HEK293 (cell line): Measurements from ENCODE around the gene MIS12.

Experiments used
- KLF1 ChIP-seq: fragments of 450-650 bp; formaldehyde crosslinking; IDR thresholded peaks from 2 replicates; pipeline ENCODE4 v1.5.1; 2016; ENCODE audit warnings: missing biosample characterization, missing genetic modification characterization
- KLF9 ChIP-seq: fragments of 450-650 bp; formaldehyde crosslinking; IDR thresholded peaks from 2 replicates; pipeline ENCODE4 v1.5.1; 2016; ENCODE audit warnings: missing biosample characterization, missing genetic modification characterization, low read depth
- MEIS1 ChIP-seq: sonication (generic); formaldehyde crosslinking; IDR thresholded peaks from 2 replicates; pipeline ENCODE4 v1.8.1; 2022; ENCODE audit warnings: missing genetic modification reagents, mild to moderate bottlenecking, borderline replicate concordance
- MZF1 ChIP-seq: fragments of 450-650 bp; formaldehyde crosslinking; IDR thresholded peaks from 2 replicates; pipeline ENCODE4 v1.5.1; 2017; ENCODE audit warnings: missing biosample characterization, missing genetic modification characterization, borderline replicate concordance
- SP3 ChIP-seq: fragments of 450-650 bp; formaldehyde crosslinking; IDR thresholded peaks from 2 replicates; pipeline ENCODE4 v1.5.1; 2016; ENCODE audit warnings: missing biosample characterization, missing genetic modification characterization
- TCF7L2 ChIP-seq: IDR thresholded peaks from 2 replicates; pipeline ENCODE4 v1.6.1; 2011; ENCODE audit warnings: low read depth, mild to moderate bottlenecking, inconsistent platforms, low read length, moderate library complexity, borderline replicate concordance
- YY2 ChIP-seq: fragments of 450-650 bp; formaldehyde crosslinking; IDR thresholded peaks from 2 replicates; pipeline ENCODE4 v1.5.1; 2016; ENCODE audit warnings: missing biosample characterization, missing genetic modification characterization
- ZBTB21 ChIP-seq: fragments of 450-650 bp; formaldehyde crosslinking; IDR thresholded peaks from 2 replicates; pipeline ENCODE4 v1.5.1; 2017; ENCODE audit warnings: missing biosample characterization, missing genetic modification characterization
- ZNF121 ChIP-seq: fragments of 450-650 bp; formaldehyde crosslinking; IDR thresholded peaks from 2 replicates; pipeline ENCODE4 v1.5.1; 2016; ENCODE audit warnings: missing biosample characterization, missing genetic modification characterization
- ZNF132 ChIP-seq: fragments of 450-650 bp; formaldehyde crosslinking; IDR thresholded peaks from 2 replicates; pipeline ENCODE4 v1.5.1; 2017; ENCODE audit warnings: missing biosample characterization, missing genetic modification characterization, borderline replicate concordance
- ZNF239 ChIP-seq: fragments of 450-650 bp; formaldehyde crosslinking; IDR thresholded peaks from 2 replicates; pipeline ENCODE4 v1.5.1; 2016; ENCODE audit warnings: missing biosample characterization, missing genetic modification characterization
- ZNF292 ChIP-seq: fragments of 450-650 bp; formaldehyde crosslinking; IDR thresholded peaks from 2 replicates; pipeline ENCODE4 v1.5.1; 2016; ENCODE audit warnings: low read depth, missing biosample characterization, missing genetic modification characterization, borderline replicate concordance
- ZNF426 ChIP-seq: fragments of 450-650 bp; formaldehyde crosslinking; IDR thresholded peaks from 2 replicates; pipeline ENCODE4 v1.5.1; 2017; ENCODE audit warnings: missing biosample characterization, missing genetic modification characterization, mild to moderate bottlenecking, inconsistent platforms, moderate library complexity
- ZNF558 ChIP-seq: fragments of 450-650 bp; formaldehyde crosslinking; IDR thresholded peaks from 2 replicates; pipeline ENCODE4 v1.5.1; 2016; ENCODE audit warnings: missing biosample characterization, missing genetic modification characterization
- ZNF561 ChIP-seq: fragments of 450-650 bp; IDR thresholded peaks from 2 replicates; pipeline ENCODE4 v1.5.1; 2018; ENCODE audit warnings: missing biosample characterization, missing genetic modification characterization, borderline replicate concordance
- ZNF610 ChIP-seq: fragments of 450-650 bp; formaldehyde crosslinking; IDR thresholded peaks from 2 replicates; pipeline ENCODE4 v1.5.1; 2016; ENCODE audit warnings: missing biosample characterization, missing genetic modification characterization, borderline replicate concordance
- ZNF621 ChIP-seq: fragments of 450-650 bp; formaldehyde crosslinking; IDR thresholded peaks from 2 replicates; pipeline ENCODE4 v1.5.1; 2017; ENCODE audit warnings: missing biosample characterization, missing genetic modification characterization
- ZNF624 ChIP-seq: fragments of 450-650 bp; formaldehyde crosslinking; IDR thresholded peaks from 2 replicates; pipeline ENCODE4 v1.5.1; 2017; ENCODE audit warnings: missing biosample characterization, missing genetic modification characterization
- ZNF660 ChIP-seq: fragments of 450-650 bp; IDR thresholded peaks from 2 replicates; pipeline ENCODE4 v1.5.1; 2018; ENCODE audit warnings: missing biosample characterization, mild to moderate bottlenecking, missing genetic modification characterization
- TF ChIP-seq, protein P1 (sequence below): fragments of 450-650 bp; formaldehyde crosslinking; IDR thresholded peaks from 2 replicates; pipeline ENCODE4 v1.5.1; 2016; ENCODE audit warnings: missing biosample characterization, missing genetic modification characterization
- TF ChIP-seq, protein P2 (sequence below): fragments of 450-650 bp; formaldehyde crosslinking; IDR thresholded peaks from 2 replicates; pipeline ENCODE4 v1.5.1; 2016; ENCODE audit warnings: missing biosample characterization, missing genetic modification characterization
- TF ChIP-seq, protein P3 (sequence below): fragments of 450-650 bp; formaldehyde crosslinking; IDR thresholded peaks from 2 replicates; pipeline ENCODE4 v1.5.1; 2016; ENCODE audit warnings: missing biosample characterization, missing genetic modification characterization
- TF ChIP-seq, protein P4 (sequence below): fragments of 450-650 bp; IDR thresholded peaks from 2 replicates; pipeline ENCODE4 v1.5.1; 2018; ENCODE audit warnings: missing biosample characterization, missing genetic modification characterization
- TF ChIP-seq, protein P5 (sequence below): fragments of 450-650 bp; formaldehyde crosslinking; IDR thresholded peaks from 2 replicates; pipeline ENCODE4 v1.5.1; 2016; ENCODE audit warnings: missing biosample characterization, missing genetic modification characterization, low read depth
- TF ChIP-seq, protein P6 (sequence below): fragments of 450-650 bp; formaldehyde crosslinking; optimal IDR thresholded peaks from 2 replicates; pipeline ENCODE3; 2016; ENCODE audit warnings: missing biosample characterization, mild to moderate bottlenecking, missing genetic modification characterization
- TF ChIP-seq, protein P7 (sequence below): IDR thresholded peaks from 2 replicates; pipeline ENCODE4 v1.6.1; 2011; ENCODE audit warnings: mild to moderate bottlenecking, low read depth, low read length, borderline replicate concordance

Gene MIS12

DNA sequence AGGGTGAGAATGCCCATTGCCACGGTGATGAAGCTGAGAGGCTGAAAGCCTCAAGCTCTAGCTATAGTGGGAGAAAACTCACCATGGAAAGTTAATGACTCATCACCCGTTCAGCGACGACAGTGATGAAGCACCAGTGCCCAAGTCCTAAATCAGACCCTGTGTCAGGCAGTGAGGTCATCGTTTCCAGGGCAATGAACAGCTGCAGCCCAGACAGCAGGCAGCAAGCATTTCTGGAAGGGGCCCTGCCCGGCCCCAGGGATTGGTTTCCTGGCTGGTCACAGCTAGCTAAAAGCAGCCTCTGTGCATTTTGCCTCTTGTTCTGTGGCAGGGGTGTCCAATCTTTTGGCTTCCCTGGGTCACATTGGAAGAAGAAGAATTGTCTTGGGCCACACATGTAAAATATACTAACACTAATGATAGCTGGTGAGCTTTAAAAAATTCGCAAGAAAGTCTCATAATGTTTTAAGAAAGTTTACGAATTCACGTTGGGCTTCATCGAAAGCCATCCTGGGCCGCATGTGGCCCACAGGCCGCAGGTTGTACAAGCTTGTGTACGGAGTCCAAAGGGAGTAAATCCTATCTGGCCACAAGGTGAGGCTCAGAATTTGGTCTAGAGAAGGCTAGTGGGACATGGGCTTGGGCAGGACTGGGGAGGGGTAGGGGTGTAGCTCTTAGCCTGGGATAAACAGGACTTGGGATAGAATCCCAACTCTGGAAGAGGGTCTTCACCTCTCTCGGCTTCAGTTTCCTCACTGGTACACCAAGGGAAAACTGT lies 40.6 kb downstream of the MIS12 start (continued):
- TF ChIP-seq, protein P1, sequence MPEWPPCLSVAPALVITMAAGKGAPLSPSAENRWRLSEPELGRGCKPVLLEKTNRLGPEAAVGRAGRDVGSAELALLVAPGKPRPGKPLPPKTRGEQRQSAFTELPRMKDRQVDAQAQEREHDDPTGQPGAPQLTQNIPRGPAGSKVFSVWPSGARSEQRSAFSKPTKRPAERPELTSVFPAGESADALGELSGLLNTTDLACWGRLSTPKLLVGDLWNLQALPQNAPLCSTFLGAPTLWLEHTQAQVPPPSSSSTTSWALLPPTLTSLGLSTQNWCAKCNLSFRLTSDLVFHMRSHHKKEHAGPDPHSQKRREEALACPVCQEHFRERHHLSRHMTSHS, result no peak
- TF ChIP-seq ZNF561 (no peak), ZNF558 (peak; percentile 82; the same call in 1 of the 2 replicates), ZNF239 (no peak), ZNF621 (tag by site-specific recombination) (no peak), ZNF426 (tag by site-specific recombination) (no peak), ZNF132 (tag by site-specific recombination) (no peak), ZNF660 (tag by site-specific recombination) (peak; percentile 73; the same call in 1 of the 2 replicates), KLF1 (tag by site-specific recombination) (0 out of 2 replicates have a peak, but pooled peaks have one; percentile 16), ZBTB21 (tag by site-specific recombination) (peak; percentile 85), TCF7L2 (no peak), ZNF610 (tag by site-specific recombination) (no peak), ZNF292 (tag by site-specific recombination) (no peak), MEIS1 (CRISPR knock-in tag) (peak; percentile 96), SP3 (tag by site-specific recombination) (no peak), KLF9 (tag by site-specific recombination) (no peak), MZF1 (tag by site-specific recombination) (no peak), ZNF121 (tag by site-specific recombination) (no peak), YY2 (tag by site-specific recombination) (no peak), ZNF624 (tag by site-specific recombination) (no peak)
- TF ChIP-seq, protein P2, sequence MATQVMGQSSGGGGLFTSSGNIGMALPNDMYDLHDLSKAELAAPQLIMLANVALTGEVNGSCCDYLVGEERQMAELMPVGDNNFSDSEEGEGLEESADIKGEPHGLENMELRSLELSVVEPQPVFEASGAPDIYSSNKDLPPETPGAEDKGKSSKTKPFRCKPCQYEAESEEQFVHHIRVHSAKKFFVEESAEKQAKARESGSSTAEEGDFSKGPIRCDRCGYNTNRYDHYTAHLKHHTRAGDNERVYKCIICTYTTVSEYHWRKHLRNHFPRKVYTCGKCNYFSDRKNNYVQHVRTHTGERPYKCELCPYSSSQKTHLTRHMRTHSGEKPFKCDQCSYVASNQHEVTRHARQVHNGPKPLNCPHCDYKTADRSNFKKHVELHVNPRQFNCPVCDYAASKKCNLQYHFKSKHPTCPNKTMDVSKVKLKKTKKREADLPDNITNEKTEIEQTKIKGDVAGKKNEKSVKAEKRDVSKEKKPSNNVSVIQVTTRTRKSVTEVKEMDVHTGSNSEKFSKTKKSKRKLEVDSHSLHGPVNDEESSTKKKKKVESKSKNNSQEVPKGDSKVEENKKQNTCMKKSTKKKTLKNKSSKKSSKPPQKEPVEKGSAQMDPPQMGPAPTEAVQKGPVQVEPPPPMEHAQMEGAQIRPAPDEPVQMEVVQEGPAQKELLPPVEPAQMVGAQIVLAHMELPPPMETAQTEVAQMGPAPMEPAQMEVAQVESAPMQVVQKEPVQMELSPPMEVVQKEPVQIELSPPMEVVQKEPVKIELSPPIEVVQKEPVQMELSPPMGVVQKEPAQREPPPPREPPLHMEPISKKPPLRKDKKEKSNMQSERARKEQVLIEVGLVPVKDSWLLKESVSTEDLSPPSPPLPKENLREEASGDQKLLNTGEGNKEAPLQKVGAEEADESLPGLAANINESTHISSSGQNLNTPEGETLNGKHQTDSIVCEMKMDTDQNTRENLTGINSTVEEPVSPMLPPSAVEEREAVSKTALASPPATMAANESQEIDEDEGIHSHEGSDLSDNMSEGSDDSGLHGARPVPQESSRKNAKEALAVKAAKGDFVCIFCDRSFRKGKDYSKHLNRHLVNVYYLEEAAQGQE (tag by site-specific recombination), result no peak
- TF ChIP-seq, protein P3, sequence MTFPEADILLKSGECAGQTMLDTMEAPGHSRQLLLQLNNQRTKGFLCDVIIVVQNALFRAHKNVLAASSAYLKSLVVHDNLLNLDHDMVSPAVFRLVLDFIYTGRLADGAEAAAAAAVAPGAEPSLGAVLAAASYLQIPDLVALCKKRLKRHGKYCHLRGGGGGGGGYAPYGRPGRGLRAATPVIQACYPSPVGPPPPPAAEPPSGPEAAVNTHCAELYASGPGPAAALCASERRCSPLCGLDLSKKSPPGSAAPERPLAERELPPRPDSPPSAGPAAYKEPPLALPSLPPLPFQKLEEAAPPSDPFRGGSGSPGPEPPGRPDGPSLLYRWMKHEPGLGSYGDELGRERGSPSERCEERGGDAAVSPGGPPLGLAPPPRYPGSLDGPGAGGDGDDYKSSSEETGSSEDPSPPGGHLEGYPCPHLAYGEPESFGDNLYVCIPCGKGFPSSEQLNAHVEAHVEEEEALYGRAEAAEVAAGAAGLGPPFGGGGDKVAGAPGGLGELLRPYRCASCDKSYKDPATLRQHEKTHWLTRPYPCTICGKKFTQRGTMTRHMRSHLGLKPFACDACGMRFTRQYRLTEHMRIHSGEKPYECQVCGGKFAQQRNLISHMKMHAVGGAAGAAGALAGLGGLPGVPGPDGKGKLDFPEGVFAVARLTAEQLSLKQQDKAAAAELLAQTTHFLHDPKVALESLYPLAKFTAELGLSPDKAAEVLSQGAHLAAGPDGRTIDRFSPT (tag by site-specific recombination), result peak; percentile 64; the same call in 1 of the 2 replicates
- TF ChIP-seq, protein P4, sequence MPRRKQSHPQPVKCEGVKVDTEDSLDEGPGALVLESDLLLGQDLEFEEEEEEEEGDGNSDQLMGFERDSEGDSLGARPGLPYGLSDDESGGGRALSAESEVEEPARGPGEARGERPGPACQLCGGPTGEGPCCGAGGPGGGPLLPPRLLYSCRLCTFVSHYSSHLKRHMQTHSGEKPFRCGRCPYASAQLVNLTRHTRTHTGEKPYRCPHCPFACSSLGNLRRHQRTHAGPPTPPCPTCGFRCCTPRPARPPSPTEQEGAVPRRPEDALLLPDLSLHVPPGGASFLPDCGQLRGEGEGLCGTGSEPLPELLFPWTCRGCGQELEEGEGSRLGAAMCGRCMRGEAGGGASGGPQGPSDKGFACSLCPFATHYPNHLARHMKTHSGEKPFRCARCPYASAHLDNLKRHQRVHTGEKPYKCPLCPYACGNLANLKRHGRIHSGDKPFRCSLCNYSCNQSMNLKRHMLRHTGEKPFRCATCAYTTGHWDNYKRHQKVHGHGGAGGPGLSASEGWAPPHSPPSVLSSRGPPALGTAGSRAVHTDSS (tag by site-specific recombination), result no peak; the same call in 1 of the 2 replicates
- TF ChIP-seq, protein P5, sequence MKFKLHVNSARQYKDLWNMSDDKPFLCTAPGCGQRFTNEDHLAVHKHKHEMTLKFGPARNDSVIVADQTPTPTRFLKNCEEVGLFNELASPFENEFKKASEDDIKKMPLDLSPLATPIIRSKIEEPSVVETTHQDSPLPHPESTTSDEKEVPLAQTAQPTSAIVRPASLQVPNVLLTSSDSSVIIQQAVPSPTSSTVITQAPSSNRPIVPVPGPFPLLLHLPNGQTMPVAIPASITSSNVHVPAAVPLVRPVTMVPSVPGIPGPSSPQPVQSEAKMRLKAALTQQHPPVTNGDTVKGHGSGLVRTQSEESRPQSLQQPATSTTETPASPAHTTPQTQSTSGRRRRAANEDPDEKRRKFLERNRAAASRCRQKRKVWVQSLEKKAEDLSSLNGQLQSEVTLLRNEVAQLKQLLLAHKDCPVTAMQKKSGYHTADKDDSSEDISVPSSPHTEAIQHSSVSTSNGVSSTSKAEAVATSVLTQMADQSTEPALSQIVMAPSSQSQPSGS (tag by site-specific recombination), result peak; percentile 98
- TF ChIP-seq, protein P6, sequence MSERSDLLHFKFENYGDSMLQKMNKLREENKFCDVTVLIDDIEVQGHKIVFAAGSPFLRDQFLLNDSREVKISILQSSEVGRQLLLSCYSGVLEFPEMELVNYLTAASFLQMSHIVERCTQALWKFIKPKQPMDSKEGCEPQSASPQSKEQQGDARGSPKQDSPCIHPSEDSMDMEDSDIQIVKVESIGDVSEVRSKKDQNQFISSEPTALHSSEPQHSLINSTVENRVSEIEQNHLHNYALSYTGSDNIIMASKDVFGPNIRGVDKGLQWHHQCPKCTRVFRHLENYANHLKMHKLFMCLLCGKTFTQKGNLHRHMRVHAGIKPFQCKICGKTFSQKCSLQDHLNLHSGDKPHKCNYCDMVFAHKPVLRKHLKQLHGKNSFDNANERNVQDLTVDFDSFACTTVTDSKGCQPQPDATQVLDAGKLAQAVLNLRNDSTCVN (tag by site-specific recombination), result no peak
- TF ChIP-seq, protein P7, sequence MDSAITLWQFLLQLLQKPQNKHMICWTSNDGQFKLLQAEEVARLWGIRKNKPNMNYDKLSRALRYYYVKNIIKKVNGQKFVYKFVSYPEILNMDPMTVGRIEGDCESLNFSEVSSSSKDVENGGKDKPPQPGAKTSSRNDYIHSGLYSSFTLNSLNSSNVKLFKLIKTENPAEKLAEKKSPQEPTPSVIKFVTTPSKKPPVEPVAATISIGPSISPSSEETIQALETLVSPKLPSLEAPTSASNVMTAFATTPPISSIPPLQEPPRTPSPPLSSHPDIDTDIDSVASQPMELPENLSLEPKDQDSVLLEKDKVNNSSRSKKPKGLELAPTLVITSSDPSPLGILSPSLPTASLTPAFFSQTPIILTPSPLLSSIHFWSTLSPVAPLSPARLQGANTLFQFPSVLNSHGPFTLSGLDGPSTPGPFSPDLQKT, result no peak
